Calu3 (cell line): ENCODE results near the gene GOLGA3. TPM values are rescaled to one million over a fixed set of nuclear protein-coding genes. Genes with fewer than 3 reads are reported as not detected.

Source experiments
- BruUV-seq: library from RNA; stranded (reverse); fragments of 400-500 nt; replicated peaks from 2 replicates; lab custom pipeline; 2021; lab: Mats Ljungman, UMichigan
- CTCF ChIA-PET: fragments of 300-600 bp; sonication (Branson Sonifier 250); formaldehyde crosslinking; loops from one replicate; lab custom pipeline; 2022; ENCODE audit warnings: antibody characterized with exemption; lab: Charles Lee
- DNase-seq: peaks from one replicate; pipeline ENCODE4 v3.0.0; 2022
- H3K27ac Mint-ChIP-seq: one replicate; pipeline ENCODE4 v1.8.0; 2022; ENCODE audit warnings: mixed read lengths; ENCODE audit not compliant: unreplicated experiment
- H3K27me3 Mint-ChIP-seq: one replicate; pipeline ENCODE4 v1.8.0; 2022; ENCODE audit warnings: mixed read lengths; ENCODE audit not compliant: unreplicated experiment
- H3K36me3 Mint-ChIP-seq: one replicate; pipeline ENCODE4 v1.8.0; 2022; ENCODE audit warnings: mild to moderate bottlenecking, moderate library complexity, mixed read lengths; ENCODE audit not compliant: insufficient read depth, unreplicated experiment
- H3K4me1 Mint-ChIP-seq: one replicate; pipeline ENCODE4 v1.8.0; 2022; ENCODE audit warnings: mild to moderate bottlenecking, low read depth, mixed read lengths; ENCODE audit not compliant: unreplicated experiment
- H3K4me3 Mint-ChIP-seq: one replicate; pipeline ENCODE4 v1.8.0; 2022; ENCODE audit warnings: mild to moderate bottlenecking, low read depth, moderate library complexity, mixed read lengths; ENCODE audit not compliant: unreplicated experiment
- H3K9me3 Mint-ChIP-seq: one replicate; pipeline ENCODE4 v1.8.0; 2022; ENCODE audit warnings: low read depth, mixed read lengths; ENCODE audit not compliant: unreplicated experiment
- CTCF ChIP-seq: fragments of 200-600 bp; IDR thresholded peaks from one replicate; pipeline ENCODE4 v1.8.0; 2022; ENCODE audit warnings: antibody characterized with exemption; ENCODE audit not compliant: unreplicated experiment
- intact Hi-C: fragments of 100-400 bp; cut with micrococcal nuclease; formaldehyde crosslinking; loops from one replicate; pipeline ENCODE4 v1.10.0; 2022; ENCODE audit not compliant: unreplicated experiment
- total RNA-seq: library from RNA; stranded (reverse); gene quantifications from 2 replicates; pipeline ENCODE4 v1.2.3, GENCODE V29; 2022

GOLGA3 gene
- total RNA-seq, 1 experiment from 2014 or later: 116 TPM

GRCh38 chr12:132726386-132726785 is 102.3 kb downstream of the GOLGA3 start:
- Mint-ChIP-seq H3K36me3 (peaks cover 100% of the 10 kb centered on the region), H3K9me3 (no peaks in the 10 kb centered on the region), H3K4me1 (no peaks in the 10 kb centered on the region), H3K27me3 (no peaks in the 10 kb centered on the region), H3K4me3 (no peak overlapping the region), H3K27ac (no peak overlapping the region)
- intact Hi-C loops: no loop called here
- CTCF ChIA-PET: no interaction called here
- BruUV-seq: no TSS peak
- no peak for DNase-seq
- TF ChIP-seq CTCF: no peak

DNA sequence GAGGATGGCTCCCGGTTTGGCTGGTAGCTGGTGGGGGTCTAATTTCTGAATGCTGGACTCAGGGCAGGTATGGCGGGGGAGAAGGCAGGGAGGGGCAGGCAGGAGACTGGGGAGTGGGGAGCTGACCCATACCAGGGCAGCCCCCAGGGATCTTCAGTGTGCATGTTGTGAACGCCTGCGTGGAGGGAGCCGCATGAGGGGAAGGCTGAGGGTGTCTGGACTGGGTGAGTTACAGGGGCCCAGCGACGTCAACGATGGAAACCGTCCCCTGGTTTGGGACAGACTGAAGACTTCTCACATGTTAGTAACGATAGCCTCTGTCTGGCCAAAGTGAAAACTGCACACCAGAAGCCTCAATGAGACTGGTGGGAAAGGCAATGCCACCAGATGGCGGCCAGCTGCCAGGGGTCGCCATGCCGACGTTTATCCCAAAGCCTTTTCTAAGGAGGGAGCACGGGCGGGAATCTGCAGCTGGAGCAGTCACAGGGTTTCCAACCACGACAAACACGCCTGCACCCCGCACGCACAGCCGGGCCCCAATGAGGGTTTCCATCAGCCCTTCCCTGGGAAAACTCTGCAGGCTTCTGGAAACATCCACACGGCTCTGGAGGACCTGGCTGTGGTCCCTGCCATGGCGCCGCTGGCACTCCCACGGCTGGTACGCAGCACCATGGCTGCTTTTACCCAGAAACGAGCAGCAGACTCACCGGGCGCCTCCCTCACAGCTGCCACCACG is 104.0 kb downstream of the GOLGA3 start:
- no peak overlapping the region for H3K4me3 Mint-ChIP-seq
- no peaks in the 10 kb centered on the region for H3K4me1 Mint-ChIP-seq
- CTCF ChIA-PET: no interaction called here
- peaks cover 99% of the 10 kb centered on the region for H3K36me3 Mint-ChIP-seq
- BruUV-seq: no TSS peak
- H3K27ac Mint-ChIP-seq: no peak overlapping the region
- no peak for DNase-seq
- no peaks in the 10 kb centered on the region for H3K9me3 Mint-ChIP-seq
- no peaks in the 10 kb centered on the region for H3K27me3 Mint-ChIP-seq
- no peak for TF ChIP-seq CTCF
- intact Hi-C loops: no loop called here

GRCh38 chr12:132723764-132724140 is 104.9 kb downstream of the GOLGA3 start:
- H3K27me3 Mint-ChIP-seq: no peaks in the 10 kb centered on the region
- peak overlapping the region; percentile 24 for H3K27ac Mint-ChIP-seq
- DNase-seq: no peak
- no peak for TF ChIP-seq CTCF
- CTCF ChIA-PET: no interaction called here
- BruUV-seq: no TSS peak
- intact Hi-C loops: no loop called here
- H3K9me3 Mint-ChIP-seq: no peaks in the 10 kb centered on the region
- H3K36me3 Mint-ChIP-seq: peaks cover 99% of the 10 kb centered on the region
- H3K4me3 Mint-ChIP-seq: no peak overlapping the region
- H3K4me1 Mint-ChIP-seq: no peaks in the 10 kb centered on the region

GRCh38 chr12:132723015-132723763 is 105.5 kb downstream of the GOLGA3 start:
- Mint-ChIP-seq H3K9me3 (no peaks in the 10 kb centered on the region), H3K4me3 (no peak overlapping the region), H3K27ac (peak overlapping the region; percentile 24), H3K27me3 (no peaks in the 10 kb centered on the region), H3K36me3 (peaks cover 99% of the 10 kb centered on the region), H3K4me1 (no peaks in the 10 kb centered on the region)
- TF ChIP-seq CTCF: no peak
- CTCF ChIA-PET: no interaction called here
- BruUV-seq: no TSS peak
- intact Hi-C loops: no loop called here
- no peak for DNase-seq
